Kidney epithelial cell (primary cell): ENCODE data around the gene ZBTB34. TPM values are rescaled to one million over a fixed set of nuclear protein-coding genes. Genes with fewer than 3 reads are reported as not detected.

Experiments used
- DNase-seq: peaks from one replicate; pipeline ENCODE4 v3.0.0-alpha.2; 2010; ENCODE audit warnings: low read depth
- H3K27me3 ChIP-seq: 2 replicates; pipeline ENCODE4 v1.6.0; 2011; ENCODE audit warnings: low read length; ENCODE audit not compliant: control insufficient read depth, insufficient read depth
- H3K36me3 ChIP-seq: 2 replicates; pipeline ENCODE4 v1.5.1; 2011; ENCODE audit warnings: low read length; ENCODE audit not compliant: control insufficient read depth, insufficient read depth
- H3K4me3 ChIP-seq: 2 replicates; pipeline ENCODE4 v1.5.1; 2011; ENCODE audit warnings: low read depth, mild to moderate bottlenecking, control low read depth, low read length
- total RNA-seq: library from RNA; depleted of rRNA; stranded (reverse); fragments of >200 nt; gene quantifications from 2 replicates; pipeline ENCODE4 v1.2.3, GENCODE V29; 2015
- TF ChIP-seq, protein P1 (sequence below): IDR thresholded peaks from 2 replicates; pipeline ENCODE4 v1.5.1; 2011; ENCODE audit warnings: mild to moderate bottlenecking, moderate library complexity, low read length, control low read depth, inconsistent platforms; ENCODE audit not compliant: insufficient read depth, poor library complexity, severe bottlenecking

ZBTB34 gene
- total RNA-seq, 1 donor from 2014 or later = 11.2 TPM

DNA sequence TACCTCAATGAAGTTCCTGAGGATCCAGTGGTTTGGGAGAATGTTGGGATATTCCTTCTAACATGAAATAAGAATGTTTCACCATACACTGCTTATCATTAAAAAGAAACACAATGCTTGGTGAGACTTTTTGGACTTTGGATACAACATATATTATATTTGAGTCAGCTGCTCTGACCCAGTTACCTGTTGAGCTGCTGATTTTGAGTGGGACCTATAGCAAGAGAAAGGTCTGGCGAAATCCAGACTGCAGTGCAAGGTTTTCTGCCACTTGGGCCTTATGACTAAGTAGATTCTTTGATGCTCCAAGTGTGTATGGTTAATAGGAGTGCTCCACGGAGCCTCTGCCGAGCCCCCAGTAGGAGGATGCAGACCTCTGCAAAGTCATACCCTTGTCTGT, 44.1 kb downstream of the ZBTB34 start:
- no peak for DNase-seq
- H3K36me3 ChIP-seq = no peaks in the 10 kb centered on the region
- peaks cover 5% of the 10 kb centered on the region for H3K27me3 ChIP-seq
- TF ChIP-seq, protein P1, sequence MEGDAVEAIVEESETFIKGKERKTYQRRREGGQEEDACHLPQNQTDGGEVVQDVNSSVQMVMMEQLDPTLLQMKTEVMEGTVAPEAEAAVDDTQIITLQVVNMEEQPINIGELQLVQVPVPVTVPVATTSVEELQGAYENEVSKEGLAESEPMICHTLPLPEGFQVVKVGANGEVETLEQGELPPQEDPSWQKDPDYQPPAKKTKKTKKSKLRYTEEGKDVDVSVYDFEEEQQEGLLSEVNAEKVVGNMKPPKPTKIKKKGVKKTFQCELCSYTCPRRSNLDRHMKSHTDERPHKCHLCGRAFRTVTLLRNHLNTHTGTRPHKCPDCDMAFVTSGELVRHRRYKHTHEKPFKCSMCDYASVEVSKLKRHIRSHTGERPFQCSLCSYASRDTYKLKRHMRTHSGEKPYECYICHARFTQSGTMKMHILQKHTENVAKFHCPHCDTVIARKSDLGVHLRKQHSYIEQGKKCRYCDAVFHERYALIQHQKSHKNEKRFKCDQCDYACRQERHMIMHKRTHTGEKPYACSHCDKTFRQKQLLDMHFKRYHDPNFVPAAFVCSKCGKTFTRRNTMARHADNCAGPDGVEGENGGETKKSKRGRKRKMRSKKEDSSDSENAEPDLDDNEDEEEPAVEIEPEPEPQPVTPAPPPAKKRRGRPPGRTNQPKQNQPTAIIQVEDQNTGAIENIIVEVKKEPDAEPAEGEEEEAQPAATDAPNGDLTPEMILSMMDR = no peak
- no peak overlapping the region for H3K4me3 ChIP-seq

DNA sequence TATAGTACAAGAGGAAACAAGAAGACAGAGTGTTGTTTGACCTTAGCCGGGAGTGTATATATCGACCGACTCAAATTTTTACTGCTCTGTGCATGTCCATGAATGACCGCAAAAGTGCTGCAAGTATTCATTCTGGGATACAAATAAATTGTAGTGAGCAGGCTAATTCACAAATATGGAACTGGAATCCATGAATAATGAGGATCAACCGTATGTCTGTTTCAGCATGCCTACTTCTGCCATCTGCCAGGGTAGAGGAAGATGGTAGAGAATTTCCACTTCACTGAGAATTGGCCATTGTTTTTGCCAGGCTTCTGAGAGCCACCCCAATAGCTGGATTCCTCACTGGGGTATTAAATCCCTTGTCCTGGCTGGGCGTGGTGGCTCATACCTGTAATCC, 45.7 kb downstream of the ZBTB34 start:
- Histone ChIP-seq H3K27me3 (peaks cover 5% of the 10 kb centered on the region), H3K4me3 (no peak overlapping the region), H3K36me3 (no peaks in the 10 kb centered on the region)
- TF ChIP-seq, protein P1 = no peak
- DNase-seq = no peak

DNA sequence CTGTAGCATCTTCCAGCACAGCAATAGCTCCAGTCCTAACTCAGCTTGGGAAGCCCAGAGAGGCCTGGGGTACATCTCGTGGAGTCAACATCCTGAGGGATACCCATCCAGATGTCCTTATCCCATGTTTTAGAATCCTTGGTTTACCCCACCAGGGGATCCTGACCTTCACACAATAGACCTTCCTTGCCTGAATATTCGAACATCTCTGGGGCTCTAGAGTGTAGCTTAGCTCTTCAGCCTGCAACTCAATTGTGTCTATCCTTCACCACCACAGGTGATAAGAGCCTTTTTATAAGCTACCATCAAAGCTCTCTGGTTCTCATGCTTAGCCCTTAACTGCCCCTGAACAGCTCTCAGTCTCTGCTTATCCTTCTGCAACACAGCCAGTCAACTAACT, 46.6 kb downstream of the ZBTB34 start:
- no peak for DNase-seq
- TF ChIP-seq, protein P1 = no peak
- H3K4me3 ChIP-seq = no peak overlapping the region
- peaks cover 5% of the 10 kb centered on the region for H3K27me3 ChIP-seq
- H3K36me3 ChIP-seq = no peaks in the 10 kb centered on the region

DNA sequence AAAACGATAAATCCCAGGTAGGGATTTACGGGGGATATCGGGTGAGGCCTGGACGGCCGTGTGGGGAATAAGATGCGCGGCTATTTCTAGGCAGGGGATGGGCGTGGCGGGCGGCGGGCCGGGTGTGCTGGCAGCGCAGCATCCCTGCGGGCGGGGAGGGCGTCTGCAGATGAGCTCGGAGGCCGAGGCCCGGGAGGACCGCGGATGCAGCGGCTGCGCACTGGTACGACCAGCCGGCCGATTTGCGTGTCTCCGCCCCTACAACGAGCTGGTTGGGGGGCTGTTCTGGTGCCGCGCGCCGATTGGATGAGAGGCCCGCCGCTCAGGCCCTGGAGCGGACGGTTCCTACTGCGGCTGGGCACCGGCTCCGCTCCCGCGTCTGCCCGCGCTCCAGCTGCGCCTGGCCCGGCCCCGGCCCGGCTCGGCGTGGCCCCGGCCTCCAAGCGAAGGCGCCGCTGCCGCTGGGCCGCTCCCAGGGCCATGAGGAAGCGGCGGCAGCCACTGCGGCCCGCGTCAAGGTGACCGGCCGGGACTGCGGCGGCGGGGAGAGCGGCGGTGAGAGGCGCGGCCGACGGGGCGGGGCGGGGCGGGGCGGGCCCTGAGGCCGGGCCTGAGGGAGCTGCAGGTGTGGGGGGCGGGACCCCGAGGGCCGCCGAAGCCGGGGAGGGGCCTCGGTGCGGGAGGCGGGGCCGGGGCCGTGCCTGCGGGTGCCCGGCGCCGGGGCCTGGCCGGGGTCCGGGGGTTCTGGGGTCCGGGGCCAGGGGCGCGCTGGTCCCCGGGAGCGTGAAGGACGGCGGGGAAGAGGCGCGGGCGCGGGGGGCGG, 54.2 kb downstream of the ZBTB34 start, which contains the start of gene RALGPS1:
Gene RALGPS1, plus strand, starts transcription at position 325 of the 823 bp plus-strand sequence. CDS start 47,508 bp downstream, outside the sequence.
- no peaks in the 10 kb centered on the region for H3K36me3 ChIP-seq
- peaks cover 9% of the 10 kb centered on the region for H3K27me3 ChIP-seq
- H3K4me3 ChIP-seq = peak within 1 kb of the TSS; percentile 44
- TF ChIP-seq, protein P1 = no peak
- DNase-seq = peak; percentile 70

DNA sequence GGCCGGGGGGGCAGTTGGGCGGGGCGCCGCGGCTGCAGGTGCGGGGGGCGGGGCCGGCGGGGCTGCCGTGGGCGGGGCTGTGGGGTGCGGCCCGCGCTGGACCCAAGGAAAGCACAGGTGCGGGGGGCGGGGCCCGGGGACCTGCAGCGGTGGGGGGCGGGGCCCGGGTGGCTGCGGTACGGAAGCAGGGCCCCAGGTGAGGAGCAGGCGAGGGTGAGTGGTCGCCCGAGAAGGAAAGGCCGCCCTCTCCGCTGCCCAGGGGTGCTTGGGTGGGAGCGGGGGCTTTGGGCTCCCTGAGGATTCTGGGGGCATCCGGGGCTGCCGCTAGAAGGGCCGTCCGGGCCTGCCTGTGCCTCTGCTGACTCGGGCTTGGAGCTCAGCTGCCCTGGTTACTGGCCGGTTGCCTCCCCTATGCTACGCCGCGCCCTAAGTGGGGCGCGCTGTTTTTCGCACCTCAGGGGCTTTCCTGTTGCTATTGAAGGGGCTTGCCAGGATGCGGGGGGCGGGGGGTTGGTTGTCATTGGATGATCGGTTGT, 54.9 kb downstream of the ZBTB34 start:
- Histone ChIP-seq H3K36me3 (no peaks in the 10 kb centered on the region), H3K27me3 (peaks cover 9% of the 10 kb centered on the region), H3K4me3 (peak overlapping the region; percentile 44)
- TF ChIP-seq, protein P1 = no peak
- no peak for DNase-seq
